GM21825 (cell line): ENCODE measurements around the gene CFAP100.

Source experiments
- ATAC-seq: cut with Tn5 transposase; IDR thresholded peaks from one replicate; pipeline ENCODE4 v1.9.1; 2021; ENCODE audit warnings: mild to moderate bottlenecking, moderate library complexity; ENCODE audit not compliant: unreplicated experiment

Gene CFAP100

DNA sequence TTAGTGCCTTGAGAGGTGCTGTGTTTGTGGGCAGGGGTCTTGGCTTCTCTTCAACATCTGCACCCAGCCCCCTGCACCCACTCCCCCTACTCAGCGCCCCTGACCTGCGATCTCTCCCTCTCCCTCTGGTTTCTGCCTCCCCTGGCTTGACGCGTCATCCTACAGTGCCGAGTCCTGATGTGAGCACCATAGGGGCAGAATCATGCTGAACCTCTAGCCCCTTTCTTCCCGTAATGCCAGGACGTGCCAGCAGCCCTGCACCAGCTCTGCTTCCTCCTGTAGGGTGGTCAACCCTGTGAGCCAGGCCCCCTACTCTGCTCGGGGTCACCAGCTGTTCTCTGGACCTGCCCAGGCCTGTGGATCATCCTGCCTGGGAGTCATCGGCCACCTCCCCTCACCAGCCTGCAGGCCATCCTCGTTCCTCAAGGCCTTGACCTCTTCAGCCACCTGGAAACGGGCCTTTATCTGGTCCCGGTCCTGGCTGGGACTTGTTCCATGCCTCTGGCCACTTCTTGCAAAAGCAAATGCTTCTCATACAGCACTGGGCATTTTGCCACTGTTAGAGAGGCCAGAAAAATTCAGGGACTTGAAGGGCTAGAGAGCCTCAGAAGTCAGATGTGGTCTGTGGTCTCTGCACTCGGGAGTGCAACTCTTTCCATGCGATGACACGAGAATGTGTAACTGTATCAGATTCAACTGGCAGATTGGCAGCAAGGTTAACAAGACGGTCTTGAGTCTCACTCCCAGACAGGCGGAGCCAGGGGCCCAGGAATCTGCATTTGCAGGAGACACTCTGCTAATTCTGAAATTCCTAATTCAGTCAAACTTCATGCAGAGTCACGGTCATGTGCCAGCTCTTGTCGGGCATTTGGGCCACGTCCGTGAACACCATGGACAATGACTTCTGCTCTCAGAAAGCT, 20.8 kb upstream of the CFAP100 start:
- no peak for ATAC-seq

DNA sequence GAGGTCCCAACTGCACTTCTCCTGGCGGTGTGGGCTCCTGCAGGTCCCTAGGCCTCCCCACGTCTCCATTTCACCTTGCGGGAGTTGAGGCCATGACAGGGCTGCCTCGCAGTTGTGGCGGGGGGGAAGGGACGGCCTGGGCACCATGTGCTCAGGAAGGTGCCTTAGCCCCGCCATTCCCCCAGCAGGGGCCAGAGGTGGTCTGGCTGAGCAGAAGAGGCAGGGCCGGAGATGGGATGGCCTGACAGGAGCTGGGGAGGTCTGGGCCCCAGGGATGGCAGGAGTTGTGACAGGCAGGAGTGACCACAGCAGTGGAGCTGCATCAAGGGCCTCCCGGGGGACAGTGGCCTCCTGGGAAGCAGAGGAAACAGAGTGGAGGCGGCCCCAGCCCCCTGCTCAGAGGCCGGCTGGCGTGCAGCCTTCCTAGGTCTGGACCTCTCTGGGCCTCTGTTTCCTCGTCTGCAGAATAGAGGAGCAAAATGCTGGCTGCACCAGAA, 18.8 kb upstream of the CFAP100 start:
- no peak for ATAC-seq

DNA sequence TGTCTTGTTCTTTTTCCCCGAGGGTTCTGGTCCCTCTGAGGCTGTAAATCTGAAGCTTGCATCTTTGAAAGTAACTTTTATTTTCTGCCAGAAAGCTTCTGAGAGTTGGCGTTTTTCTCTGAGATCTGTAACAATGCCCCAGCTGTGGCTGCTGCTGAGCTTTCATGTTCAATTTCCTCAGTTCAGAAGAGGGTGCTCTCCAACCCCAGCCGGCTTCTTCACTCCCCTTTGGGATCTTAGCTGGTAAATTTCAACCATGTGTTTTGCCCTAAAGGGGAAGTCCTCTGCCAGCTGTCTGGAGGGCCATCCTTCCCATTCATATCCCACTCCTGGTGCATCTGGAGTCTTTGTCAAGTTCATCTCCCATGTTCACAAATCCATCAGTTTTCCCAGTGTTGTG, 18.3 kb upstream of the CFAP100 start:
- ATAC-seq, result no peak

DNA sequence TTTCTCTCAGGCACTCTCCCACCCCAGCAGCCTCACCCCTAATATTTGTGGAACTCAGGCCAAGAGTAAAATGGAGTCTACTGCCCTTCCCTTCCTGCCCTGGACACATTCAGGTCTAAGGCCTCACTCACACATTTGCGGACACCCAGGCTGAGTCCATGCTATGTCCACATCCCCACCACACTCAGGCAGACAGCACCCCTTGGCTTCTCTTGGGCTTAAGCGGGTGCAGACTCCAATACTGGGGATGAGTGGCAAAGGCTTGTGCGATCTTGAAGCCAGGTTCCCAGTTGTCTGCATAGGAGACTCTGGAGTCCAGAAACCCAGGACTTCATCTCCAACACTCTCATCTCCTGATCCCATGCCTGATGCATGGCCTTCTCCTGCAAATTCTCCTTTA, 17.5 kb upstream of the CFAP100 start:
- no peak for ATAC-seq

DNA sequence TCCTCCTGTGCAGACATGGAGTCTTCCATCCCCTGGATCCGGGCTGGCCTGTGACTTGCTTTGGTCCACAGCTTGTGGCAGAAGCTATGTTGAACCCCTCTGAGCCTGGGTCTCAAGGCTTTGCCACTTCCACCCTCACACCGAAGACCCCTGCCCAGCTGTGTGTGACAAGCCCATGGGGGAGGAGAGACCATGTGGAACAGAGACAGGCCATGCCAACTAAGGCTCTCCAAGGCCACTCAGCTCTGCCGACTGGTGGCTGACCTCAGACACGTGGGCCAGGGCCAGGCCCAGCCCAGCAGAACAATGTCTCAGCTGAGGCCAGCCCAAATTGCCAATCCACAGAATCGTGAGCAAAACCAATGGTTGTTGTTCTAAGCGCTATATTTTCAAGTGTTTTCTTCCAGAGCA, 16.4 kb upstream of the CFAP100 start:
- no peak for ATAC-seq

DNA sequence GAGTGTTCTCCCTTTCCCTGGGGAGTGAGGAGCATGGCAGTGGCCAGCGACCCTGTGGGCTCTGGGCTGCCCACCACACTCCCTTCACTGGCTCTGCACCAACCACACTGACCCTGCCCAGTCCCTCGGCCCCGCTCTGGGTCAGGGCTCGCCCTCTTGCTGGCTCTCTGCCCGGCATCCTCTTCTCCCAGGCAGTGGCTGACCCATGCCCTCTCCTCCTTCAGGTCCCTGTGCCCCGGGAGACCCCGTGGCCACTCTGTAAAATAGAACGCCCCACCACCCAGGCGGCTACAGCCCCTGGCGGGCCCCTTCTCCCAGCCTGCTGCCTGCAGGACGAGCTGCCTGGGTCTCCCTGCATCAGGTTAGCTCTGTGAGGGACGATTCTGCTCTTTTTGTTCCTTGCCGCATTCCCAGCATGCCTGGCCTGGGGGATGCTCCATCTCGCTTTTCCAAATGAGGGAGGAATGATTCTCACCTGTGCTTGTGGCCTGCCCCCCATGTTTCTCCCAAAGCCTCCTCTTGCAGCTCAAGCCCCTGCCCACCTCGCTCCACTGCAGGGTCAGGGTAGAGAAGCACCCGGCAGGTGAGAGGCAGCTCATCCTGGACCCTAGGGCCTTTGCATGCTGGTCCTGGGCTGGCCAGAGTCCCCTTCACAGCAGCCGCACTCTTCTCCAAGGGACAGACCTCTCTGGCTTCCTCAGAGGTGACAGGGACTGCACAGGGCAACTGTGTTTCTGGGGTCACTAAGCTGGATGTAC, 14.5 kb upstream of the CFAP100 start:
- no peak for ATAC-seq

DNA sequence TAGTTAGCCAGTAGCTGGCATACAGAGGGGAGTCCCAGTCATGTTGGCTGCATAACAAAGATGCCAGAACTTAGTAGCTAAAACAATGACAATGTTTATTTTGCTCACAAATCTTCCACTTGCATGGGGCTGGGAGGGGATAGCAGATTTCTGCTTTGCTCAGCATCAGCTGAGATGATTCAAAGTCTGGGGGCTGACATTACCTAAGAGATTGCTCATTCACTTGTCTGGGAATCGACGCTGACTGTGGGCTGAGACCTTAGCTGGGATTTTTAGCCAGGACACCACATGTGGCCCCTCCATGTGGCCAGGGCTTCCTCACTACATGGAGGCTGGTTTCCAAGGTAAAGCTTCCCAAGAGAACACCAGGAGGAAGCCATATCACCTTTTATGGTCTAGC, 12.7 kb upstream of the CFAP100 start:
- no peak for ATAC-seq

DNA sequence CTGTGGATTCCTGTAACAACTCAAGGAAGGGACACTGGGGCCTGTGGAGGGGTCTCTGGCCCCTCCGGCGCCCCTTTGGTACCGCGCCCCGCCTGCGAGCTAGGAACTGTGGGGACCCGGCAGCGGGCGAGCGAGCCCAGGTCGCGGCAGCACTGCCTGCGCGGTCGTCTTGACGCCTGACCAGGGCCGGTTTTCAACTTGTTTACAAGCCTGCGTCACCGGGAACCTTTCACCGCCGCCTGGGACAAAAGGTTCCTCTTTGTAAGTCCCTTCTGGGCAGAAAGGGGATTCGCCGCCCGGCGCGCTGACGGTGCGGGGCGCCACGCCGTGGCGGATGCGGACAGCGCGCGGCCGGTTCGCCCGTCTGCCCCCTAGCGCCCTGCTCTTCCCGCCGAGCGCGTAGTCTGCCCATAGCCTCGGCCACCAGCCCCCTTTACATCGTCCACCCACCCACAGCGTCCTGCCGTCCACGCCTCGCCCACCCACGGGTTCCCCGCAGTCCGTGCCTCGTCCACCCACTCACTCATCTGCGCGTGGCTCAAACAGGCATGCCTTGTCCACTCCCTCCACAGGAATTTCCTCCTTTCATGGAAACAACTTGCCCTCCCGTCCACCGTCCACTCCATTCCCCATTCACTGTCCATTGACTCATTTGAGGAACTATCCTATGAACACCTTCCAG, 5.5 kb upstream of the CFAP100 start:
- peak; percentile 87 for ATAC-seq

DNA sequence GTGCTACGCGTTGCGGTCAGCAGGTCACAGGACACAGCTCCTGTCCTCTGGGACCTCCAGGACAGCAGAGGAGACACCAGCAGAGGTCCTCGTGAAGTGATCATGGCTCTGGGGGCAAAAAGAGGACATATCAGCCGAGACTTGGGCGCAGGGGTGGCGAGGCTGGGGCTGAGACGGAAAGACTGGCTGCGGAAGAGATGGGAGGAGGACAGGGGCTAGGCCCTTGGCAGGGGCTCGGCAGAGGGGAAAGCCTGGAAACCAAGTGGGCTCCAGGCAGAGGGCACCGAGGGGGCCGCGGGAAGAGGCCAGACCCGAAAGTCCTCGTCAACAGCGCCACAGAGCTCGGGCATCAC, 4.9 kb upstream of the CFAP100 start:
- no peak for ATAC-seq

DNA sequence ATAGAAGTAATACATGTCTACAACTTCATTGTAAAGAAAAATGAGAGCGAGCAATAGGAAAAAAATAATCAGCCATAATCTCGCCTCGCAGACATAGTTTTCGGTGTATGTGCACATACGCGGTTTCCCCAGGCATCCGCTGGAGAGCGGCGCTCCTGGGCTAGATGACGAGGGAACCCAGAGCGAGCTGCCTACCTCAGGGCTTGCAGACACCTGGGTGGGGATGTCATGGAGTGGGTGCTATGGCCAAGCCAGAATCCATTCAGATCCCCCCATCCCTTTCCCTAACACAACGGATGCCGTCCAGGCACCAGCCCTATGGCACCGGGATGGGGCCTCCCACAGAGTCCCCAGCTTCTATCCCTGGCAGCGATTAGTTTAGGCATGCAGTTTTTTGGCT, 4.5 kb upstream of the CFAP100 start:
- no peak for ATAC-seq

DNA sequence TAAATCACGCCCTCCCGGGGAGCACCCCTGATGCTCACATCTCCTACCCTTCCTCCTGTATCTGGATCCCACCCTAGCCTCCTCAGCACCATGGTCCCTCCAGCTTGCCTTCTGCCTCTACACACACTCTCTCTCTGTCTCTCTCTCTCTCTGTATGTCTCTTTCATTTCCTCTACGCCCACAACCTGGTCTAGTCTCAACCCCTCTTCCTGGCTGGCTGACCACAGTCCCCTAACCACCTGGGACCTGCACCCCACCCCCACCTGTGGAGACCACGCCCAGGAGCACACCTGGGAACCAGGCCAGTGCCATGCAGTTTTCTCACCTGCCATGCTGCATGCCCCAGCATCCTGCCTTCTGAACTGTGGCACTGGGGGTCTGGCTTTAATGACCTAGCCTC, 4.0 kb upstream of the CFAP100 start:
- ATAC-seq, result no peak

DNA sequence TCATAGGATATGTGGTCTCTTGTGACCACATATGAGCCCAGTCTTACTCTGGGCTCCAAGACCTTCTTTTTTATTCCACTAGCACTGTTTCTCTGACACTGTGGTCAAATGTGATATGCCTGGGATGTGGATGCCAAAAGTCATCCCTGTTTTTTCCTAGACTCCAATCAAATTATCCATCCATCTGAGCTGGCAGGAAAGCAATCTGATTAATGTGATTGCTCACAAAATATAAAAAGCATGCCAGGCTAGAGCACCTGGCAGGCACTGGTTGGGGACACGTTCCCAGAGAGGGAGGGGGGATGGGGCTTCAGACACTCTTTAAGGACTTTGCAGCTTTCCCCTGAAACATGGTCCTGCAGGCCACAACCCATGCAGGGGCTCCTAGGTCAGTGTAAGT, 3.1 kb upstream of the CFAP100 start:
- ATAC-seq, result no peak

DNA sequence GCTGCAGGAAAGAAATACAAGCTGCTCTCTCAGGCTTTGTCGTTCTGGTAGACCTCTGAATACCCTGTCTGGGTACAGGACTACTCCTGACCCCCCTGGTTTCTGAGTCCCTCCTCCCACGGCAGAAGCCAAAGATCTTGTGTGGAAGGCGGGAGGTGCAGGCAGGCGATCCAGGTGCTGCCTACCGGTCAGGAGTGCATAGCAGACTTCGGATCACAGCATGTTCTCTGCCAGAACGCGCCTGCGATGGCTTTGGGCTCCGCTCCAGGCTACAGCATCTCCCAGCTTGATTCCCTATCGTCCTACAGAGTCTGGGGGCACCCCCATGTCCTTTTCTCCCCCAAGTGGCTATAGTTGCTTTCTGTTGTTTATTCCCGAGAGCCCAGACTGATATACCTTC, 2.5 kb upstream of the CFAP100 start:
- ATAC-seq, result no peak

DNA sequence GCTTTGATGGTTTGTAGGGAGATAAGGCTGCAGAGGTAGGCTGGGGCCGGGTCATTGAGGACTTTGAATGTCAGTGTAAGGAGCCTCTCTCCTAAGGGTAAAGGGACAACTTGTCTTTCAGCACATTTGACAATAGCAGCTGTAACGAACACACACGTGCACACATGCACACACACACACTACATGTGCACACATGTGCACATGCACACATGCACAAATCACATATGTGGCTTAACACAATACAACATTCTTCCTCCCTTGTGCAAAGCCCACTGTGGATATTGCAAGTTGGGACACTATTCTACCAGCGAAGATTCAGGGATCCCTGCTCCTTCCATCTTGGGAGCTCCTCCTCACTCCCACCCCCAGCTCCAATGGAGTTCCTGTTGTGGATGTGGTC, 1.1 kb upstream of the CFAP100 start:
- ATAC-seq, result no peak

DNA sequence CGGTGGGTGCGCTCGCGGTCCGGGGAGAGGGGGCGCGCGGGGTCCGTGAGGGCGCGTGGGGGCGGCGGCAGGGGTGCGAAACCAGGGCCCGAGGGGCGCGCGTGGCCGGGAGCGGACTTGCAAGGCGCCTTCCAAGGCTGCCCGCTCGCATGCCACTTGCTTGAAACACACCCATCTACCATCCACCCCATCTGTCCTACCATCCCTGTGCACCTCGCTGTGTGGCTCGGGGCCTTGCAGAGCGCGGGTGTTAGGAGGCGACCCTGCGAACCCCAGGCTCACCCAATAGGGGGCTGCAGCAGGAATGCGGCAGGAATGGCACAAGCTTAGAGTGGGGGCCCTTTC, 240 bp downstream of the CFAP100 start:
- no peak for ATAC-seq

DNA sequence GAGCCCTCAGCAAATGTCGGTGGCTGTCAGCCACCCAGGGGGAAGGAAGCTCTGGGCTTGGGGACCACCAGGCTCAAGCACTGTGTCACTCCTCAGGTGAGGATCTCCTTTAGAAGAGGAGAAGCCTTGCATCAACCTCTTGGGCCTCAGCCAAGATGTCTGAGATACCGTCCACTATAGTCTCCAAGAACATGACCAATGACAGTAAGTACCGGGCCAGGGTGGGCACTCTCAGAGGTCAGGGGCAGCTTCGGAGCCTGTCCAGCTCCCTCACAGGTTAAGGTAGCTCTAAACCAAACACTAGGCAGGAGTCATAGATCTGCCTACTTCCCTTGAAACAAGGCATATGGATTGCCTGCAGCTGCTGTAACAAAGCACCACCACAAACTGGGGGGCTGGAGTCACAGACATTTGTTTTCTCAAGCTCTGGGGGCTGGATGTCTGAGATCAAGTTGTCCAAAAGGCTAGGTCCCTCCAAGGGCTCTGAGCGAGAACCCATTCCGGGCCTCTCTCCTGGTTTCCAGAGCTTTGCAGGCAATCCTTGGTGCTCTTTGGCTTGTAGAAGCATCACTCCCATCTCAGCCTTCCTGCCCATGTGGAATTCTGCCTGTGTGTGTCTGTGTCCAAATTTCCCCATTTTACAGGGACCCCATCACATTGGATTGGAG, 1.3 kb downstream of the CFAP100 start:
- ATAC-seq, result no peak

DNA sequence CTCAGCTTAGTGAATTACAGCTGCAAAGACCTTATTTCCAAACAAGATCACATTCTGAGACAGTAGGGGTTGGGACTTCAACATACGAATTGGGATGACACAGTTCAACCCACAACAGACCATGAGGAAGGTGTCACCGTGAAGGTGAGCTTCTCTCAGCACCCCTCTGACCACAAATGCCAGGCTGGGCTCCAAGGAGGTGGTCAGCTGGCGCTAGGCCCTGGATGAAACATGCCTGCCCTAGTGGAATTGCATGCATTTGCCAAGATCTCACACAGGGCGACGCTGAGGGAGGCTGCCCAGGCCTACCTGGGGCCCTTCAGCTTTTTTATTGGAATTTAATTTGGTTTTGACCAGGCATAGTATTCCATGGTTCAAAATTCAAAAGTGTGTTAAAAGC, 1.8 kb downstream of the CFAP100 start:
- ATAC-seq, result no peak

DNA sequence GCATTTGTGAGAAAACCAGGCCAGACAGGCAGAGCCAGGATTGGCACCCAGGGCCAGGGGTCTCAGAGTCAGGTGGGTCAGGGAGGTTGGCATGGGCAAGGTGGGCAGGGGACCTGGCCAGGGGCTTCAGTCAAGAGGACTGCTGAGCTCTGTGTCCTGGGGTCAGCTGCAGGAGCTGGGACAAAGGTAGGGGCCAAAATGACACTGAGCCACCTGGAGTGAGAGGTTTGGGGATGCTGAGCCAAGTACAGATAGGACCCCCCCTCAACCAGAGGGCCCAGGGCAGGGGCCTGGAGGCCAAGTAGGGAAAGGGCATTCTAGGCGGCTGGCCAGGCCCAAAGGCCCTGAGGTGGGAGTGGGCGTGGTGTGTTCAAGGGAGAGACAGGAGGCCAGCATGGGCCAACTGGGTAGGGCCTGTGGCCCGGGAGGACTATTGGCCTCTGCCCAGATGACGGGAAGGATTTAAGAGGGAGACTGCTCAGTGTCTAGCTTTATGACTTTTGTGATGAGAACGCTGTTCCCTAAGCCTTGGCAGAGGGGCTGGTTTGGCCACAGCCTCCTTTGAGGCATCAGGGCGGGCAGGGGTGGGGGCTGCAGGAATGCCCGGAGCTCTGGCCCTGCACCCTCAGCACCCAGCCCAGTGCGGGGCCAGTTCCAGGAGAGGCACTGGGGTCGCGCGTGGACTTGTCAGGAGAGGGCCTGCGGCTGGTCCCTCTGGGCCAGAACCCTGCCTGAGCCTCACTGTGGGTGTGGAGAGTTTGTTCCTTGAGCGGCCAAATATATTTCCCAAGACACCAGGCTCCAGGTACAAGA, 3.1 kb downstream of the CFAP100 start:
- no peak for ATAC-seq

DNA sequence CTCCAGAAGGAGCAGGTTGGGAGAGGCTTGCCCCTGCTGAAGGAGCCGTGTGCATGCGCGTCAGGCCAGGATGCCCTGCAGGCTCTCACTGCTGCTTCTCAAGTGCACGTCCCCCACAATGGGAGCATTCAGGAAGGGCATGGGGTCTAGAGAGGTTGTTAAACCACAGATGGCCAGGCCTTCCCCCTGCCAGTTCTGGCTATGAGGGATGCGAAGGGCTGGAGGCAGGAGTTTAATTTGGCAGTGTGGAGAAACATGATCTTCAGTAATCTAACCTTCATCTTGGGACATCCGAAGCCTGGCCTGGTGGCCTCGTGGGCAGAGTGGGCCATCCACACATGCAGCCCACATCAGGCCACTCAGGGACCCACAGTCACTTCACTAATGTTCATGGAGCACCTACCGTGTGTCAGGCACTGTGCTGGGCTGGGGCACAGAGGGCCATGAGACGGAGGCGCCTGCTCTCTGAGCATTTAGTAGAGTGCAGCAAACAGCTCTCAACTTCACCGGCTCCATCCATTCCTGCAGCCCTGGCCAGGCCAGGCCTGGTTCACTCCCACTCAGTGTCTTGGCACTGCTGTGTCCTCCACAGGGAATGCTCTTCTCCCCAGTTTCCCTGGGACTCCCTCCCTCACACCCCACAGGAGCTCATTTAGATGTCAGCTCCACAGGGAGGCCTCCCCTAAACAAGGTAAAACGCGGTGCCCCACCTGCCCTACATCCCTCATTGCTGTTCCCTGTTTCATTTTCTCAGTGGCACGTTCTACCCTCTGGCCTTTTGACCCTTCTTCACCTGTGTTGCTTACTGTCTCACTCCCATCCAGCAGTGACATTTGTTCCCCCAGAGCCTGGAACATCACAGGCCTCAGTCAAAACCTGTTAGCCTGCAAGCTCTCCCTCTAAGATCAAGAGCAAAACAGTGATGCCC, 4.0 kb downstream of the CFAP100 start:
- ATAC-seq, result no peak
